ENCODE data around the gene ARMCX5.

The ARMCX5 gene

DNA sequence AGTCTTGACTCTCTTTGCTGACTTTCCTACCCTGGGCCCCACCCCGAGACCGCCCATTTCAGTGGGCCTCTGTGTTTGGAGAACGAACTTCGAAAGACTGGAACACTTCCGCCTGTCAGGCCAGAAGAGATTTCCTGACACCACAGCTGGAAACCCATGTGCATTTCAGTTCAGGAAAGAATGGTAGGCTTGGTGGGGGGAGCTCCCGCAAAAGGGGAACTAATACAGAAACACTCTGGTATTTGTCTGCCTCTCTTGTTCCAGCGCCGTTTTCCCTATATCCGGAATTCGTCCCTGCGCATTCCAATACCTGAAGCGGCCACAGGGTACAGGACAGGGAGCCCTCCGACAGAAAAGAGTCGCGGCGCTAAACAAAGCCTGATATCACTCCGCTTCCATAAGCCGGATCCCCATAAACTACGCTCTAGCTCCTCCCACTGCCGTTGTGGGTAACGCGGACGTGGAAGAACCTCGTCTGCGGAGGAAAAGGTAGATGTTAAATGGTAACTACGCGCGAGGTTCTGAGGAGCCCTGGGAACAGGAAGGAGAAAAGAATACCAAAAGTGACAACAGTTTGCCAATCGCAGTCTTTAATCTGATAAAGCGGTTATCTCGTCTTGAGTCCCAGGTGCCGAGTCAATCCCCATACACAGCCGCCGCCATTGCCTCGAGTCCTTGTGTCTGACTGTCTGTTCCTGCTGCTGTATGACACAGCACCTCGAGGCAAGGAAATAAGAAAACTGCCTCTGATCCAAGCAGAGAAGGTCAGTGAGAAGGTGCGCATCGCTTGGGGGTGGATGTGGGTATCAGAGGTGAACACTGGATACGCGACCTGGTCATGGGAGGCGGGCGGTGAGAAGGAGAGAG lies at the start of gene ARMCX5:
Gene ARMCX5 (plus strand): TSS at position 432 of the 867 bp plus-strand sequence. CDS start 2,627 bp downstream, outside the sequence.
- TF ChIP-seq, protein P1, sequence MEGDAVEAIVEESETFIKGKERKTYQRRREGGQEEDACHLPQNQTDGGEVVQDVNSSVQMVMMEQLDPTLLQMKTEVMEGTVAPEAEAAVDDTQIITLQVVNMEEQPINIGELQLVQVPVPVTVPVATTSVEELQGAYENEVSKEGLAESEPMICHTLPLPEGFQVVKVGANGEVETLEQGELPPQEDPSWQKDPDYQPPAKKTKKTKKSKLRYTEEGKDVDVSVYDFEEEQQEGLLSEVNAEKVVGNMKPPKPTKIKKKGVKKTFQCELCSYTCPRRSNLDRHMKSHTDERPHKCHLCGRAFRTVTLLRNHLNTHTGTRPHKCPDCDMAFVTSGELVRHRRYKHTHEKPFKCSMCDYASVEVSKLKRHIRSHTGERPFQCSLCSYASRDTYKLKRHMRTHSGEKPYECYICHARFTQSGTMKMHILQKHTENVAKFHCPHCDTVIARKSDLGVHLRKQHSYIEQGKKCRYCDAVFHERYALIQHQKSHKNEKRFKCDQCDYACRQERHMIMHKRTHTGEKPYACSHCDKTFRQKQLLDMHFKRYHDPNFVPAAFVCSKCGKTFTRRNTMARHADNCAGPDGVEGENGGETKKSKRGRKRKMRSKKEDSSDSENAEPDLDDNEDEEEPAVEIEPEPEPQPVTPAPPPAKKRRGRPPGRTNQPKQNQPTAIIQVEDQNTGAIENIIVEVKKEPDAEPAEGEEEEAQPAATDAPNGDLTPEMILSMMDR (IDR thresholded peaks at IDR 0.05; ENCODE audit: low read depth, low read length, missing control alignments), result no peak
- H3K4me3 ChIP-seq (ENCODE audit: low read depth, low read length), result peak within 1 kb of the TSS; percentile 73

DNA sequence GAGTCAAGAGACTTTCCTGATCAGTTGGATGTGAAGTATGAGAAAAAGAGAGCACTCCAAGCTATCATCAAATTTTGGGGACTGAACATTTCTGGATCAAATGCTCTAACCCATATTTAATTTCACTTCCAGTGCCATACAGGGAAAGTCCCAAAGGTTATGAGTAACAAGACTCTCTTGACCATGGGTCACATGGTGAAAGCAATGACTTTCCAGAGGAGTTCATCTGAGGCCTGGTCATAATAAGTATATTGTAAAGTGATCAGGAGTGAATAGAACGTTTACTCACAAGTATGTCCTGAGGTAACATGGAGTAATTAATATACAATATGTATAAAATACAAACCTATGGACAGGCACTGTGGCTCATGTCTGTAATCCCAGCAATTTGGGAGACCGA lies 40.7 kb upstream of the ARMCX5 start:
- no peak for DNase-seq (ENCODE audit: low read depth)
- no peak overlapping the region for H3K4me3 ChIP-seq (ENCODE audit: low read depth, low read length)
- TF ChIP-seq, protein P1 (IDR thresholded peaks at IDR 0.05; ENCODE audit: low read depth, low read length, missing control alignments), result no peak
- in situ Hi-C loops (cut with HindIII; ENCODE audit: low sequenced_read_pairs), result no loop called here

More for the DNA sequence above, at the start of gene ARMCX5:
- in situ Hi-C loops (cut with HindIII; ENCODE audit: low sequenced_read_pairs), result no loop called here
- peak; percentile 71 for DNase-seq (ENCODE audit: low read depth)

DNA sequence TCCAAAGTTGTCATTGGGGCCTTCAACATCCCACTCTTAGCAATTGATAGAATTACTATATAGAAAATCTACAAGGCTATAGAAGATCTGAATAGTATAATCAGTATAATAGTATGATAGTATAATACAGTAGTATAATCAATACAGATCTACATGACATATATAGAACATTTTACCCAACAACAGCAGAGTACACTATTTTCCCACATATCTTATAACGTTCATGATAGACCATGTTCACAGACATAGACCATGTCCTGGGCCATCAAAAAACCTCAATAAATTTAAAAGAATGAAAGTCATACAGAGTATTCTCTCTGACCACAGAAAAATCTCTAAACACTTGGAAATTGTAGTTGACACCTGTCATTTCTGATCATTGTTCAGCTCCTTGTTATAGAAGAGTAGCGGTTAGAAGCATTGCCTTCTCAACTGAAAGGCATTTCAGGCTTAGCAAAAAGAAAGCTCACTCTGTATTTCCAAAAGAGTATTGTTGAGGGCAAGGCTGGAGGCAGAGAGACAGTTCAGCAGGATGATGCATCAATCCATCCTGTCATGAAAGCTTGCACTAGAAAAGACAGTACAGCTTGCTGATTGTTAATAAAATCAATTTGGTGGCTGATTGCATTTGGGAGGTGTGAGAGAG lies 38.8 kb upstream of the ARMCX5 start:
- TF ChIP-seq, protein P1 (IDR thresholded peaks at IDR 0.05; ENCODE audit: low read depth, low read length, missing control alignments), result no peak
- no peak overlapping the region for H3K4me3 ChIP-seq (ENCODE audit: low read depth, low read length)
- in situ Hi-C loops (cut with HindIII; ENCODE audit: low sequenced_read_pairs), result no loop called here
- no peak for DNase-seq (ENCODE audit: low read depth)

DNA sequence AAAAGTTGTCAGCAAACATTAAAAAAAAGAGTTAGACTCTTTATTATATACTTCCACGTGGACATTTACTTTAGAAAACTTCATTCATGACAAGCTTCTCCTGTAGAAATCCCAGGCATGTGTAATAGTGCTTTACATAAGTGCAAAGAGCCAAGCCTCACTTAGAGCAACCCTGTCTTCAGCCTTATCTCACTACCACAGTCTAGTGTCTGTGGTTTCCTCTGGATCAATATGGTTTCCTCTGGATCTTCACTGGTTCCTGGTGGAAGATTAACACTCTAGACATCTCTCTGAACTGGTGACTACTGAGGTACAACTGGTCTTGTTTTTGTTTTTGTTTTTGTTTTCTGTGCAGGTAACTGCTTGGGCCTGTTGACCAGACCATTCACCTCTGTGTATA lies 18.4 kb upstream of the ARMCX5 start:
- in situ Hi-C loops (cut with HindIII; ENCODE audit: low sequenced_read_pairs), result no loop called here
- H3K4me3 ChIP-seq (ENCODE audit: low read depth, low read length), result no peak overlapping the region
- DNase-seq (ENCODE audit: low read depth), result no peak
- TF ChIP-seq, protein P1 (IDR thresholded peaks at IDR 0.05; ENCODE audit: low read depth, low read length, missing control alignments), result no peak

DNA sequence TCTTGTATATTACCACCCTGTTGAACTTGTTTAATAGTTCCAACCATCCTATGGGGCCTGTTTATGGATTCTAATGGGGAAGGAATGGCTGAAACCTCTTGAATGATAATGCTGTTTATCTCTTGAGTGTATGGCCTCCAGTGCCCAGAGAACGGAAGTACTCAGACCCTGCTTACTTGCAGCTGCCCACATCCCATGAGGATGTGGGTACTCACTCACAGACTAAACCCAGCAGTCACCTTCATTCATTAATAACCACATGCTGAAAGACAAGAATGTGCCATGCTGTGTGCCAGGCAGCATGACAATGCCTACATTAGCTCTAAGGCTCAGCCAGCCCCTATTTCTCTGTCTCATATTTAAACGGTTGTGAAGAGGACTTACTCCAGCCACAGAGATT lies 5.9 kb upstream of the ARMCX5 start:
- H3K4me3 ChIP-seq (ENCODE audit: low read depth, low read length), result no peak overlapping the region
- in situ Hi-C loops (cut with HindIII; ENCODE audit: low sequenced_read_pairs), result no loop called here
- TF ChIP-seq, protein P1 (IDR thresholded peaks at IDR 0.05; ENCODE audit: low read depth, low read length, missing control alignments), result no peak
- no peak for DNase-seq (ENCODE audit: low read depth)

DNA sequence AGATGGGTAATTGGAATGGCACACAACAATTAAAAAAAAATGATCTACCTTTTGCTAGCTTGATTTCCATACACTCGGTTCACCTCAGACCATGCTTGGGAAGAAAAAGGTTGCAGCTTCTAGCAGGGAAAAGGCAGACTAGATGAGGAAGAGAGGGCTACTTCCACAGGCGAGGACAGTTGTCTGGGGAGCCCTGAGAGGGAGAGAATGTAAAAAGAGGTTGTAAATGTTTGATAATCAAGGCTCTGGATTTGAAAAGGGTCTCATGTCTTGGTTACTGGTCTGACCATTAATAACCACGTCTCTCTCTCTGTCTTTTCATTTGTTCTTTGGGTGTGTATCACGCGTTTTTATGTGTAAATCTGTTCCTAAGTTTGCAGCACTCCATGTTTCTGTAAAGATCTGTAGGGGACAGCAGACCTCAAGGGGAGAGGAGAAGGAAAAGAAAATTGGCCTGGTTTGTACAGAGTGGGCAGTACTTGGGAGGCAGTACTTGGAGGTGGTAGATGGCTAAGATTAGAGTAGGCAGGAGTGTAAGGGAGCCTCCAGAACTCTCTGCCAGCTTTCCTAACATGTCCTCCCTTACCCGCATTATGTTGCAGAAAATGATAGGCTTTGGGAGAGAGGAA lies 750 bp downstream of the ARMCX5 start:
- DNase-seq (ENCODE audit: low read depth), result no peak
- H3K4me3 ChIP-seq (ENCODE audit: low read depth, low read length), result peak overlapping the region; percentile 73
- TF ChIP-seq, protein P1 (IDR thresholded peaks at IDR 0.05; ENCODE audit: low read depth, low read length, missing control alignments), result no peak
- in situ Hi-C loops (cut with HindIII; ENCODE audit: low sequenced_read_pairs), result no loop called here
